ENCODE data around the gene SELPLG. TPM values are rescaled to one million over a fixed set of nuclear protein-coding genes. Genes with fewer than 3 reads are reported as not detected.
A peak's percentile ranks its signal among the peaks of the same experiment; 100 is the strongest.

The SELPLG gene
- 1.6 TPM for total RNA-seq (ENCODE audit: unreplicated experiment)
- long read RNA-seq = 0 reads

GRCh38 chr12:108633534-108634248, at the start of gene SELPLG:
Gene SELPLG (minus strand): TSS chr12:108633894. CDS start chr12:108624307, 9,587 bp downstream.
- no peak within 1 kb of the TSS for H3K4me3 Mint-ChIP-seq (ENCODE audit: unreplicated experiment)
- peak within 1 kb of the TSS; percentile 61 for H3K27ac Mint-ChIP-seq (ENCODE audit: unreplicated experiment)
- H3K9me3 Mint-ChIP-seq (ENCODE audit: unreplicated experiment) = no peaks in the 10 kb centered on the region
- DNase-seq (ENCODE audit: low spot score) = no peak
- TF ChIP-seq, protein P1, sequence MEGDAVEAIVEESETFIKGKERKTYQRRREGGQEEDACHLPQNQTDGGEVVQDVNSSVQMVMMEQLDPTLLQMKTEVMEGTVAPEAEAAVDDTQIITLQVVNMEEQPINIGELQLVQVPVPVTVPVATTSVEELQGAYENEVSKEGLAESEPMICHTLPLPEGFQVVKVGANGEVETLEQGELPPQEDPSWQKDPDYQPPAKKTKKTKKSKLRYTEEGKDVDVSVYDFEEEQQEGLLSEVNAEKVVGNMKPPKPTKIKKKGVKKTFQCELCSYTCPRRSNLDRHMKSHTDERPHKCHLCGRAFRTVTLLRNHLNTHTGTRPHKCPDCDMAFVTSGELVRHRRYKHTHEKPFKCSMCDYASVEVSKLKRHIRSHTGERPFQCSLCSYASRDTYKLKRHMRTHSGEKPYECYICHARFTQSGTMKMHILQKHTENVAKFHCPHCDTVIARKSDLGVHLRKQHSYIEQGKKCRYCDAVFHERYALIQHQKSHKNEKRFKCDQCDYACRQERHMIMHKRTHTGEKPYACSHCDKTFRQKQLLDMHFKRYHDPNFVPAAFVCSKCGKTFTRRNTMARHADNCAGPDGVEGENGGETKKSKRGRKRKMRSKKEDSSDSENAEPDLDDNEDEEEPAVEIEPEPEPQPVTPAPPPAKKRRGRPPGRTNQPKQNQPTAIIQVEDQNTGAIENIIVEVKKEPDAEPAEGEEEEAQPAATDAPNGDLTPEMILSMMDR (IDR thresholded peaks at IDR 0.05; ENCODE audit: unreplicated experiment) = no peak
- no peaks in the 10 kb centered on the region for H3K36me3 Mint-ChIP-seq (ENCODE audit: low read depth, unreplicated experiment)
- H3K27me3 Mint-ChIP-seq (ENCODE audit: unreplicated experiment) = peaks cover 9% of the 10 kb centered on the region
- H3K4me1 Mint-ChIP-seq (ENCODE audit: unreplicated experiment) = peaks cover 26% of the 10 kb centered on the region

DNA sequence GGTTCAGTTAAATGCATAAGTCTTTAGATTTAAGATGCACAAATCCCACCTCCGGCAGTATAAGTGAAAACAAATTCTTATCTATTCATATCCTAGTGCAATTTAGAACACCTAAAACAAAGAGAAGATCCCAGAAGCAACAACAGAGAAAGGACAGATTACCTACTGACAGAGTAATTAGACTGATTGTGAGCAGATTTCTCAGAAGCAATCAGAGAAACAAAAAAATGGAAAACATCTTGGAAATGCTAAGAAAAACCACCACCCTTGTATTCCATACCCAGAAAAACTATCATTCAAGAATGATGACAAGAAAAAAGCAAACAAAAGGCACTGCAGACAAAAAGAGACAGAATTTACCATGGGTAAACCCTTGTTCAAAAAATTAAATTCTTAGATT, 47.6 kb upstream of the SELPLG start:
- peaks cover 1% of the 10 kb centered on the region for H3K27me3 Mint-ChIP-seq (ENCODE audit: unreplicated experiment)
- H3K4me1 Mint-ChIP-seq (ENCODE audit: unreplicated experiment) = peaks cover 27% of the 10 kb centered on the region
- H3K27ac Mint-ChIP-seq (ENCODE audit: unreplicated experiment) = no peak overlapping the region
- TF ChIP-seq, protein P1 (IDR thresholded peaks at IDR 0.05; ENCODE audit: unreplicated experiment) = no peak
- H3K36me3 Mint-ChIP-seq (ENCODE audit: low read depth, unreplicated experiment) = peaks cover 13% of the 10 kb centered on the region
- no peaks in the 10 kb centered on the region for H3K9me3 Mint-ChIP-seq (ENCODE audit: unreplicated experiment)
- H3K4me3 Mint-ChIP-seq (ENCODE audit: unreplicated experiment) = no peak overlapping the region
- no peak for DNase-seq (ENCODE audit: low spot score)

GRCh38 chr12:108679106-108679681, 45.5 kb upstream of the SELPLG start:
- no peak for DNase-seq (ENCODE audit: low spot score)
- Mint-ChIP-seq H3K27me3 (ENCODE audit: unreplicated experiment) (peaks cover 1% of the 10 kb centered on the region), H3K9me3 (ENCODE audit: unreplicated experiment) (no peaks in the 10 kb centered on the region), H3K36me3 (ENCODE audit: low read depth, unreplicated experiment) (peaks cover 22% of the 10 kb centered on the region), H3K27ac (ENCODE audit: unreplicated experiment) (no peak overlapping the region), H3K4me1 (ENCODE audit: unreplicated experiment) (peaks cover 18% of the 10 kb centered on the region), H3K4me3 (ENCODE audit: unreplicated experiment) (no peak overlapping the region)
- TF ChIP-seq, protein P1 (IDR thresholded peaks at IDR 0.05; ENCODE audit: unreplicated experiment) = no peak

- peaks cover 22% of the 10 kb centered on the region for H3K4me1 Mint-ChIP-seq (ENCODE audit: unreplicated experiment)
- TF ChIP-seq, protein P1 (IDR thresholded peaks at IDR 0.05; ENCODE audit: unreplicated experiment) = no peak
- H3K27ac Mint-ChIP-seq (ENCODE audit: unreplicated experiment) = peak overlapping the region; percentile 16
- H3K9me3 Mint-ChIP-seq (ENCODE audit: unreplicated experiment) = no peaks in the 10 kb centered on the region
- no peak for DNase-seq (ENCODE audit: low spot score)
- peaks cover 1% of the 10 kb centered on the region for H3K27me3 Mint-ChIP-seq (ENCODE audit: unreplicated experiment)
- H3K4me3 Mint-ChIP-seq (ENCODE audit: unreplicated experiment) = no peak overlapping the region
- H3K36me3 Mint-ChIP-seq (ENCODE audit: low read depth, unreplicated experiment) = peaks cover 27% of the 10 kb centered on the region
These were observed 44.5 kb upstream of the SELPLG start for GRCh38 chr12:108678104-108678730.

GRCh38 chr12:108677381-108677780, 43.7 kb upstream of the SELPLG start:
- peaks cover 29% of the 10 kb centered on the region for H3K4me1 Mint-ChIP-seq (ENCODE audit: unreplicated experiment)
- peaks cover 1% of the 10 kb centered on the region for H3K27me3 Mint-ChIP-seq (ENCODE audit: unreplicated experiment)
- TF ChIP-seq, protein P1 (IDR thresholded peaks at IDR 0.05; ENCODE audit: unreplicated experiment) = no peak

More at GRCh38 chr12:108677381-108677780, 43.7 kb upstream of the SELPLG start:
- no peak overlapping the region for H3K4me3 Mint-ChIP-seq (ENCODE audit: unreplicated experiment)
- no peaks in the 10 kb centered on the region for H3K9me3 Mint-ChIP-seq (ENCODE audit: unreplicated experiment)
- DNase-seq (ENCODE audit: low spot score) = no peak
- H3K36me3 Mint-ChIP-seq (ENCODE audit: low read depth, unreplicated experiment) = peaks cover 34% of the 10 kb centered on the region
- no peak overlapping the region for H3K27ac Mint-ChIP-seq (ENCODE audit: unreplicated experiment)

All from endothelial cell (in vitro differentiated cells).